Endothelial cell (in vitro differentiated cells): ENCODE data around the gene TMEM170A. TPM values are rescaled to one million over a fixed set of nuclear protein-coding genes. Genes with fewer than 3 reads are reported as not detected.

ENCODE experiments used
- DNase-seq: peaks from one replicate; pipeline ENCODE4 v3.0.0; 2021; ENCODE audit warnings: low spot score
- H3K27ac Mint-ChIP-seq: one replicate; pipeline ENCODE4 v1.8.0; 2021; ENCODE audit warnings: mixed read lengths, inconsistent platforms; ENCODE audit not compliant: unreplicated experiment
- H3K27me3 Mint-ChIP-seq: one replicate; pipeline ENCODE4 v1.8.0; 2021; ENCODE audit warnings: mild to moderate bottlenecking, moderate library complexity, mixed read lengths, inconsistent platforms; ENCODE audit not compliant: unreplicated experiment
- H3K36me3 Mint-ChIP-seq: one replicate; pipeline ENCODE4 v1.8.0; 2021; ENCODE audit warnings: mild to moderate bottlenecking, low read depth, mixed read lengths, inconsistent platforms; ENCODE audit not compliant: unreplicated experiment
- H3K4me1 Mint-ChIP-seq: one replicate; pipeline ENCODE4 v1.8.0; 2021; ENCODE audit warnings: mild to moderate bottlenecking, mixed read lengths, inconsistent platforms; ENCODE audit not compliant: unreplicated experiment
- H3K4me3 Mint-ChIP-seq: one replicate; pipeline ENCODE4 v1.8.0; 2021; ENCODE audit warnings: mild to moderate bottlenecking, mixed read lengths, inconsistent platforms; ENCODE audit not compliant: unreplicated experiment
- H3K9me3 Mint-ChIP-seq: one replicate; pipeline ENCODE4 v1.8.0; 2021; ENCODE audit warnings: mixed read lengths, inconsistent platforms; ENCODE audit not compliant: unreplicated experiment
- CTCF ChIP-seq: fragments of 200-600 bp; sonication (generic); IDR thresholded peaks from one replicate; pipeline ENCODE4 v1.5.0; 2021; ENCODE audit warnings: antibody characterized with exemption; ENCODE audit not compliant: unreplicated experiment
- total RNA-seq: library from RNA; stranded (reverse); fragmentation: NEBNext Ultra II Directional; extraction: Animal tissue kit (Norgen Biotek cat#: 25700); gene quantifications from one replicate; pipeline ENCODE4 v1.2.1, GENCODE V29; 2021; ENCODE audit not compliant: unreplicated experiment

TMEM170A gene
- total RNA-seq, 1 donor from 2014 or later = 38.0 TPM

- Mint-ChIP-seq H3K4me3 (peak overlapping the region; percentile 63), H3K36me3 (no peaks in the 10 kb centered on the region), H3K4me1 (peaks cover 7% of the 10 kb centered on the region), H3K27me3 (peaks cover 2% of the 10 kb centered on the region), H3K27ac (no peak overlapping the region), H3K9me3 (no peaks in the 10 kb centered on the region)
- no peak for DNase-seq
- TF ChIP-seq CTCF = no peak
Measured at GRCh38 chr16:75481475-75481874, 17.0 kb upstream of the TMEM170A start.

- TF ChIP-seq CTCF = no peak
- no peak for DNase-seq
- H3K4me3 Mint-ChIP-seq = no peak overlapping the region
- no peaks in the 10 kb centered on the region for H3K36me3 Mint-ChIP-seq
- no peaks in the 10 kb centered on the region for H3K9me3 Mint-ChIP-seq
- H3K27me3 Mint-ChIP-seq = no peaks in the 10 kb centered on the region
- no peaks in the 10 kb centered on the region for H3K4me1 Mint-ChIP-seq
- H3K27ac Mint-ChIP-seq = no peak overlapping the region
Measured at GRCh38 chr16:75479421-75479990, 15.0 kb upstream of the TMEM170A start.

- H3K36me3 Mint-ChIP-seq = no peaks in the 10 kb centered on the region
- H3K4me1 Mint-ChIP-seq = no peaks in the 10 kb centered on the region
- no peaks in the 10 kb centered on the region for H3K27me3 Mint-ChIP-seq
- H3K4me3 Mint-ChIP-seq = no peak overlapping the region
- H3K9me3 Mint-ChIP-seq = no peaks in the 10 kb centered on the region
- TF ChIP-seq CTCF = no peak
- DNase-seq = no peak
- H3K27ac Mint-ChIP-seq = no peak overlapping the region
Measured at GRCh38 chr16:75478480-75479345, 14.2 kb upstream of the TMEM170A start.

- no peak for DNase-seq
- Mint-ChIP-seq H3K9me3 (no peaks in the 10 kb centered on the region), H3K36me3 (no peaks in the 10 kb centered on the region), H3K27ac (peak overlapping the region; percentile 28), H3K4me1 (no peaks in the 10 kb centered on the region), H3K4me3 (peak overlapping the region; percentile 12), H3K27me3 (no peaks in the 10 kb centered on the region)
- TF ChIP-seq CTCF = no peak
Measured at GRCh38 chr16:75477680-75478473, 13.4 kb upstream of the TMEM170A start.
